GM12874 (cell line): ENCODE measurements around the gene RAC2.

Experiments used
- TF ChIP-seq, protein P1 (sequence below): IDR thresholded peaks from 2 replicates; pipeline ENCODE4 v1.5.1; 2011; ENCODE audit warnings: low read depth, mild to moderate bottlenecking, control low read depth, low read length, moderate library complexity; ENCODE audit not compliant: insufficient read depth

Gene RAC2

GRCh38 chr22:37235897-37236607 lies 8.0 kb downstream of the RAC2 start:
- TF ChIP-seq, protein P1, sequence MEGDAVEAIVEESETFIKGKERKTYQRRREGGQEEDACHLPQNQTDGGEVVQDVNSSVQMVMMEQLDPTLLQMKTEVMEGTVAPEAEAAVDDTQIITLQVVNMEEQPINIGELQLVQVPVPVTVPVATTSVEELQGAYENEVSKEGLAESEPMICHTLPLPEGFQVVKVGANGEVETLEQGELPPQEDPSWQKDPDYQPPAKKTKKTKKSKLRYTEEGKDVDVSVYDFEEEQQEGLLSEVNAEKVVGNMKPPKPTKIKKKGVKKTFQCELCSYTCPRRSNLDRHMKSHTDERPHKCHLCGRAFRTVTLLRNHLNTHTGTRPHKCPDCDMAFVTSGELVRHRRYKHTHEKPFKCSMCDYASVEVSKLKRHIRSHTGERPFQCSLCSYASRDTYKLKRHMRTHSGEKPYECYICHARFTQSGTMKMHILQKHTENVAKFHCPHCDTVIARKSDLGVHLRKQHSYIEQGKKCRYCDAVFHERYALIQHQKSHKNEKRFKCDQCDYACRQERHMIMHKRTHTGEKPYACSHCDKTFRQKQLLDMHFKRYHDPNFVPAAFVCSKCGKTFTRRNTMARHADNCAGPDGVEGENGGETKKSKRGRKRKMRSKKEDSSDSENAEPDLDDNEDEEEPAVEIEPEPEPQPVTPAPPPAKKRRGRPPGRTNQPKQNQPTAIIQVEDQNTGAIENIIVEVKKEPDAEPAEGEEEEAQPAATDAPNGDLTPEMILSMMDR: no peak

DNA sequence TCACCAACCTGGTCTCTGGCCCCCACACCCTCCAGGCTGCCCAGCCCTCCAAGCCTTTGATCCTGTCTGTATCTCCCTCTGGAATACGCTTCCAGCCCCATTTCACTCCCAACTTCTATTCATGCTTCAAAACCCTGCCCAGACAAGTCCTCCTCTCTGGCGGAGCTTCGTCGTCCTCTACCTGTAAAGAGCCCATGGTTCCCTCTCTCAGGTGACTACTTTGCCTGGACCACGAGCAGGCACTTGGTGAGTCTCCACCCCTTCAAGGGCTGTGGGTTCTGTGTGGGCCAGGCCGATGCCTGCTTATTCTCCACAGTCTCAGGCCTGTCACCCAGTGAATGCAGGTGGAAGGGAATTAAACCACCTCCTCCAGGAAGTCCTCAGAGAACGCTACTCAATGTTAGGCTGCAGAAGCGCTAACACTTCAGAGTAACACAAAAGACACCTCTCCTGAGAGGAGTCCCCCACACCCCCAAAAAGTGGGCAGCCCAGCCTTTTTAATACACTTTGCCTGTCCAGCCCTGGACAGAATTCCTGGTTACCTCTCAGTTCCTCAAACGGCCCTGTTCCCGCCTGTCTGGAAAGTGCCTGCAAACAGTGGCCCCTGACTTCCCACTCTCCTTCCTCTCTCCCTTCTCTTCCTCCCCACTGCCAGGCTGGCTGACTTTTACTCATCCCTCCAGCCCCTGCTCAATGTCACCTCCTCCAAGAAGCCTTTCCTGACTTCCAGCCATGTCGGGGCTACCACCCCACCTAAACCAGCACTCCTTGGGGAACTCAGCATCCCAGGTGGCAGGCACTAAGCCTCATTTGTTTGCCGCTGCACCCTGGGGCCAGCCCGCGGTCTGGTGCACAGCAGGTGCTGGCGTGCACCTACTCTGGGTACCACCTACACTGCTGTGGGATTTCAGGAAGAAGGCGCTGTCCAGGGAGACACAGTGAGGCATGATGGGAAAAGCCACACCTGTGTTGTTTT lies 9.0 kb downstream of the RAC2 start:
- TF ChIP-seq, protein P1: no peak

- TF ChIP-seq, protein P1: no peak
These were observed 10.1 kb downstream of the RAC2 start for GRCh38 chr22:37233751-37234631.

GRCh38 chr22:37232140-37232998 lies 11.7 kb downstream of the RAC2 start:
- TF ChIP-seq, protein P1: no peak

DNA sequence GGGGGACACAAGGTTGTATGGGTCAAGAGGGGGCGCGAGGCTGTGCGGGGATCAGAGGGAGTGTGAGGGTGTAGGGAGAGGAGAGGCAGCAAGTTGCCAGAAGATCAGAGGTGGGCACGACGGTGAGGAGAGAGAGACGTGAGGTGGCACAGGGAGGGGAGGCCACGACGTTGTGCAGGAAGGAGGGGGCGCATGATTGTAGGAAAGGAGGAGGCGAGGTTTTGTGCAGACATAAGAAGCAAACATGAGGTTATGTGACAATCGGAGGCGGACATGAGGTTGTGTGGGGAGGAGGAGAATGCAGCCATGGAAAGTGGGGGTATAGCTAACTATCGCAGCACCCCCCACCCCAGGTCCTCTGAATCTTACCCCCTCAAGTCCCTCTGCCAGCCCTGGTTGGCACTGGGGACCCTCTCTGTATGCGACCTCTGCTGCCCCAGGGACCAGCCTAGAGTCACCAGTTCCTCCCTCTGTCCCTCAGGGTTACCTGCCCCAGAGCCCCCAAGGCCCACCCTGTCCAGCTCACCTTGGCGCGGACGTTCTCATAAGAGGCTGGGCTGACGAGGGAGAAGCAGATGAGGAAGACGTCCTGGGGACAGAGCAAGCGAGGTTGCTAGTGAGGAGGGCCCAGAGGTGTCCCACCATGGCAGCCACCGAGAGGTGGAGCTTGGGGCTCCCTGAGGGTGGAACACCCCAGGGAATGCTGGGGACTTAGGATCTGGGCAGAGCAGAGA lies 12.5 kb downstream of the RAC2 start:
- TF ChIP-seq, protein P1: no peak

GRCh38 chr22:37230673-37231405 lies 13.2 kb downstream of the RAC2 start:
- TF ChIP-seq, protein P1: no peak
